Upper lobe of left lung (tissue), 6 donors: ENCODE measurements around the gene SFMBT2. TPM values are rescaled to one million over a fixed set of nuclear protein-coding genes. Genes with fewer than 3 reads are reported as not detected.

Experiments used
- ATAC-seq, 2 donors: fragments of 200-7000 bp; cut with Tn5 transposase; one replicate each; pipeline ENCODE4 v1.9.1; 2022; ENCODE audit warnings: mild to moderate bottlenecking in 2 of 2, moderate library complexity in 2 of 2; ENCODE audit not compliant: low FRiP score in 2 of 2
- DNase-seq, 2 donors: peaks; one replicate each; pipeline ENCODE4 v3.0.0-alpha.2; 2019 to 2020
- H3K27ac ChIP-seq, 4 donors: fragments of 200-600 bp; sonication (generic); one replicate each; pipeline ENCODE4 v1.5.1; 2016 to 2019
- H3K27me3 ChIP-seq, 4 donors: fragments of 200-600 bp; sonication (generic); one replicate each; pipeline ENCODE4 v1.5.1; 2017 to 2019
- H3K36me3 ChIP-seq, 4 donors: fragments of 200-600 bp; sonication (generic); one replicate each; pipeline ENCODE4 v1.5.1; 2016 to 2019
- H3K4me1 ChIP-seq, 4 donors: fragments of 200-600 bp; sonication (generic); one replicate each; pipeline ENCODE4 v1.5.1; 2018 to 2019
- H3K4me3 ChIP-seq, 4 donors: fragments of 200-600 bp; sonication (generic); one replicate each; pipeline ENCODE4 v1.5.1; 2017 to 2019; ENCODE audit warnings: mild to moderate bottlenecking in 2 of 4, moderate library complexity in 1 of 4
- H3K9me3 ChIP-seq, 4 donors: fragments of 200-600 bp; sonication (generic); one replicate each; pipeline ENCODE4 v1.5.1; 2018 to 2019
- EP300 ChIP-seq, 4 donors: sonication (generic); formaldehyde crosslinking; IDR thresholded peaks; one replicate each; pipeline ENCODE4 v1.5.1; 2017; ENCODE audit warnings: antibody characterized with exemption in 4 of 4, control low read depth in 2 of 4
- POLR2A ChIP-seq, 4 donors: fragments of 450-650 bp; IDR thresholded peaks; one replicate each; pipeline ENCODE4 v1.5.1; 2016 to 2017; ENCODE audit warnings: antibody characterized with exemption in 4 of 4, mild to moderate bottlenecking in 2 of 4
- POLR2AphosphoS5 ChIP-seq, 2 donors: sonication (generic); formaldehyde crosslinking; IDR thresholded peaks; one replicate each; pipeline ENCODE4 v1.5.1; 2017; ENCODE audit warnings: antibody characterized with exemption in 2 of 2
- WGBS, 2 donors: methylation state at CpG; one replicate each; pipeline ENCODE4 v1.1.5; 2017 to 2018; 5-methylcytosine and 5-hydroxymethylcytosine counted together
- total RNA-seq, 6 donors: library from RNA; depleted of rRNA in 4 of 6; stranded (reverse); fragments of >200 nt in 4 of 6; gene quantifications; one replicate each; pipeline versions ENCODE4 v1.1.0 to v1.2.1, GENCODE V29; 2016 to 2021
- TF ChIP-seq, protein P1 (sequence below), 6 experiments: fragments of 450-650 bp in 4 of 6; fragments of 200-600 bp in 2 of 6; sonication (generic) in 2 of 6; IDR thresholded peaks; one replicate each; pipeline ENCODE4 v1.5.1; 2016 to 2019; ENCODE audit warnings: antibody characterized with exemption in 6 of 6
- donor health status: DM: no; HTN: no; CAD: no; lungs with moderate emphysema.
- donor health status: DM: no; HTN: yes; CAD: no; lungs with severe emphysema.

Gene SFMBT2
- total RNA-seq, 6 donors from 2014 or later = 6.2 to 14.6 (median 10.2) TPM

GRCh38 chr10:7421526-7421925 lies 10.7 kb upstream of the SFMBT2 start:
- Histone ChIP-seq H3K4me3 (no peak overlapping the region), H3K4me1 (no peaks in the 10 kb centered on the region), H3K27ac (no peak overlapping the region), H3K9me3 (no peaks in the 10 kb centered on the region), H3K27me3 (no peaks in the 10 kb centered on the region), H3K36me3 (no peaks in the 10 kb centered on the region)
- WGBS, 2 donors = 74 to 89% methylated on average over 1 of the region's 1 CpG
- no peak for DNase-seq
- ATAC-seq = no peak
- TF ChIP-seq EP300 (IDR thresholded peaks at IDR 0.05) (no peak), POLR2AphosphoS5 (IDR thresholded peaks at IDR 0.05) (no peak), POLR2A (IDR thresholded peaks at IDR 0.05) (no peak)
- TF ChIP-seq, protein P1, sequence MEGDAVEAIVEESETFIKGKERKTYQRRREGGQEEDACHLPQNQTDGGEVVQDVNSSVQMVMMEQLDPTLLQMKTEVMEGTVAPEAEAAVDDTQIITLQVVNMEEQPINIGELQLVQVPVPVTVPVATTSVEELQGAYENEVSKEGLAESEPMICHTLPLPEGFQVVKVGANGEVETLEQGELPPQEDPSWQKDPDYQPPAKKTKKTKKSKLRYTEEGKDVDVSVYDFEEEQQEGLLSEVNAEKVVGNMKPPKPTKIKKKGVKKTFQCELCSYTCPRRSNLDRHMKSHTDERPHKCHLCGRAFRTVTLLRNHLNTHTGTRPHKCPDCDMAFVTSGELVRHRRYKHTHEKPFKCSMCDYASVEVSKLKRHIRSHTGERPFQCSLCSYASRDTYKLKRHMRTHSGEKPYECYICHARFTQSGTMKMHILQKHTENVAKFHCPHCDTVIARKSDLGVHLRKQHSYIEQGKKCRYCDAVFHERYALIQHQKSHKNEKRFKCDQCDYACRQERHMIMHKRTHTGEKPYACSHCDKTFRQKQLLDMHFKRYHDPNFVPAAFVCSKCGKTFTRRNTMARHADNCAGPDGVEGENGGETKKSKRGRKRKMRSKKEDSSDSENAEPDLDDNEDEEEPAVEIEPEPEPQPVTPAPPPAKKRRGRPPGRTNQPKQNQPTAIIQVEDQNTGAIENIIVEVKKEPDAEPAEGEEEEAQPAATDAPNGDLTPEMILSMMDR (IDR thresholded peaks at IDR 0.05) = no peak

GRCh38 chr10:7419998-7420397 lies 9.2 kb upstream of the SFMBT2 start:
- no peak for DNase-seq
- 86 to 92% methylated on average over 8 of the region's 8 CpGs for WGBS, 2 donors
- Histone ChIP-seq H3K9me3 (no peaks in the 10 kb centered on the region), H3K4me1 (no peaks in the 10 kb centered on the region), H3K36me3 (no peaks in the 10 kb centered on the region), H3K27ac (no peak overlapping the region), H3K27me3 (no peaks in the 10 kb centered on the region), H3K4me3 (no peak overlapping the region)
- TF ChIP-seq EP300 (IDR thresholded peaks at IDR 0.05) (no peak), POLR2A (IDR thresholded peaks at IDR 0.05) (no peak), POLR2AphosphoS5 (IDR thresholded peaks at IDR 0.05) (no peak)
- TF ChIP-seq, protein P1 (IDR thresholded peaks at IDR 0.05) = no peak
- ATAC-seq = no peak

DNA sequence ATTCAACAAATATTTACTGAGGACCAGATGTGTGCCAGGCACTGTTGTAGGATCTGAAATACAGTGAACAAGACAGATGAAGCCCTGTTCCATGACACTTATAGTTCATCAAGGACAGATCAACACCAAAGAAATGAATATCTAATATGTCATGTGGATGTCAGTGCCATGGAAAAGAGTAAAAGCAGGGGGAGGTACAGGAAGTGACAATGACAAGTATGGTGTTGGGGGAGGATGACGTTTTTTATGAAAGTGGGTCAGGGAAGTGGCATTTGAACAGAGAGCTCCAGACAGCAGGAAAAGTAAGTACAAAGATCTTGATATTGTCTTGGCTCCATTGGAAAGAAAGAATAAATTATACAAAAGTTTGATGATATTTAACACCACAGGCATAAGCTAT lies 7.0 kb upstream of the SFMBT2 start:
- peaks cover 0 to 5% (median 2%) of the 10 kb centered on the region in 4 donors for H3K27me3 ChIP-seq
- H3K9me3 ChIP-seq = no peaks in the 10 kb centered on the region
- H3K4me3 ChIP-seq = no peak overlapping the region
- peaks cover 3 to 5% (median 4%) of the 10 kb centered on the region in 4 donors for H3K4me1 ChIP-seq
- WGBS, 2 donors = 15 to 17% methylated on average over 1 of the region's 1 CpG
- ATAC-seq (no peak), DNase-seq (no peak)
- no peak overlapping the region for H3K27ac ChIP-seq
- TF ChIP-seq POLR2A (IDR thresholded peaks at IDR 0.05) = no peak
- no peak for TF ChIP-seq EP300 (IDR thresholded peaks at IDR 0.05)
- TF ChIP-seq POLR2AphosphoS5 (IDR thresholded peaks at IDR 0.05) = no peak
- TF ChIP-seq, protein P1 (IDR thresholded peaks at IDR 0.05) = no peak
- no peaks in the 10 kb centered on the region for H3K36me3 ChIP-seq

DNA sequence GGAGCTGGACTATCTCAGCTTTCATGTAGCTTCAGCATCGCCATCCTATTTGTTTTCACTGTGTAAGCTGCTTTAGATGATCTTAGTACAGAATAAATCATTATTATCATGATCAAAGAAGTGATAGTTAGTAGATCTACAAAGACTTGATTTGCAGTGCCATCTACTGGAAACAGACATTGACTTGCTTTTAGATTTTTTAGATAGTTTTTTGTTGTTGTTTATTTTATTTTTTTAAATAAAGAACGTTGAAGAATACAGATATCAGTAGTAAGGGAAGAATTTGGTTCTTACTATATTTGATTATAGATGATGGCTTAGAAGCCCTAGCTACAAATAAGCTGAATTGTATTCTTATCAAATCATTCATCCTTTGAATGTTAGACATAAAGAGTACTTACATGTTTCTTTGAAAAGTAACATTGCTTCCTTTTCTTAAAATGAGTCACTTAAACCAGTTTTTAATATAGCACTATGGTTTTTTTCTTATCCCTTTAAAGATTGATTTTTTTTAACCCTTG lies 6.3 kb upstream of the SFMBT2 start:
- Histone ChIP-seq H3K4me1 (peaks cover 5 to 11% (median 11%) of the 10 kb centered on the region in 4 donors), H3K4me3 (no peak overlapping the region), H3K36me3 (no peaks in the 10 kb centered on the region), H3K27ac (no peak overlapping the region), H3K27me3 (peaks cover 0 to 11% (median 5%) of the 10 kb centered on the region in 4 donors), H3K9me3 (no peaks in the 10 kb centered on the region)
- ATAC-seq (no peak), DNase-seq (no peak)
- TF ChIP-seq EP300 (IDR thresholded peaks at IDR 0.05) = no peak
- no peak for TF ChIP-seq POLR2AphosphoS5 (IDR thresholded peaks at IDR 0.05)
- no peak for TF ChIP-seq POLR2A (IDR thresholded peaks at IDR 0.05)
- TF ChIP-seq, protein P1 (IDR thresholded peaks at IDR 0.05) = peak in 4 of 6 experiments; percentile 20 to 46 (median 28)
- 4 to 8% methylated on average over 2 of the region's 2 CpGs for WGBS, 2 donors

- TF ChIP-seq EP300 (IDR thresholded peaks at IDR 0.05) (no peak), POLR2A (IDR thresholded peaks at IDR 0.05) (no peak), POLR2AphosphoS5 (IDR thresholded peaks at IDR 0.05) (no peak)
- TF ChIP-seq, protein P1 (IDR thresholded peaks at IDR 0.05) = no peak
- H3K27me3 ChIP-seq = peaks cover 0 to 20% (median 12%) of the 10 kb centered on the region in 4 donors
- H3K4me3 ChIP-seq = no peak overlapping the region
- no peak overlapping the region for H3K27ac ChIP-seq
- H3K4me1 ChIP-seq = peaks cover 8 to 34% (median 22%) of the 10 kb centered on the region in 4 donors
- ATAC-seq (no peak), DNase-seq (no peak)
- WGBS, 2 donors = 87 to 88% methylated on average over 2 of the region's 2 CpGs
- no peaks in the 10 kb centered on the region for H3K9me3 ChIP-seq
- no peaks in the 10 kb centered on the region for H3K36me3 ChIP-seq
These were observed 3.9 kb upstream of the SFMBT2 start for GRCh38 chr10:7414766-7415165.
